B cell (primary cell): Measurements from ENCODE around the gene TMEM132D. TPM values are rescaled to one million over a fixed set of nuclear protein-coding genes. Genes with fewer than 3 reads are reported as not detected.

ENCODE experiments used
- ATAC-seq: fragments of 200-7000 bp; cut with Tn5 transposase; one replicate; pipeline ENCODE4 v1.10.0; 2021; ENCODE audit warnings: low read depth, mild to moderate bottlenecking, moderate number of reproducible peaks, moderate library complexity
- CTCF ChIA-PET: fragments of 350-600 bp; sonication (Branson Sonifier 250); formaldehyde crosslinking; loops from one replicate; lab custom pipeline; 2021; ENCODE audit warnings: antibody characterized with exemption, inconsistent platforms; lab: Charles Lee
- POLR2A ChIA-PET: fragments of 350-600 bp; sonication (Branson Sonifier 250); formaldehyde crosslinking; loops from one replicate; lab custom pipeline; 2021; ENCODE audit warnings: antibody characterized with exemption; lab: Charles Lee
- DNase-seq: peaks from one replicate; pipeline ENCODE4 v3.0.0; 2013
- H2AFZ ChIP-seq: 2 replicates; pipeline ENCODE4 v1.6.1; 2012; ENCODE audit warnings: mild to moderate bottlenecking, low read depth, low read length; ENCODE audit not compliant: insufficient read depth, poor library complexity, severe bottlenecking
- H3K27ac ChIP-seq, 2 donors: 1 replicate in 1 of 2; 2 replicates in 1 of 2; pipeline ENCODE4 v1.5.1; 2012 to 2013; ENCODE audit warnings: low read length in 2 of 2, mild to moderate bottlenecking in 2 of 2, moderate library complexity in 1 of 2
- H3K27me3 ChIP-seq, 4 experiments: fragments of 200-600 bp in 1 of 4; sonication (generic) in 1 of 4; replicated peaks in 1 of 4; 1 replicate in 2 of 4; 2 replicates in 2 of 4; pipeline versions ENCODE4 v1.6.1 to v1.7.0; 2013 to 2016; ENCODE audit warnings: low read length in 3 of 4, mild to moderate bottlenecking in 2 of 4, mixed read lengths in 1 of 4, moderate library complexity in 1 of 4; ENCODE audit not compliant: insufficient read depth in 4 of 4, control insufficient read depth in 3 of 4; ENCODE audit errors: control extremely low read depth in 1 of 4
- H3K36me3 ChIP-seq, 2 experiments: replicated peaks in 1 of 2; 1 replicate in 1 of 2; 2 replicates in 1 of 2; pipeline versions ENCODE4 v1.6.1 to v1.7.1; 2013; ENCODE audit warnings: low read length in 1 of 2; ENCODE audit not compliant: insufficient read depth in 2 of 2, control insufficient read depth in 1 of 2; ENCODE audit errors: control extremely low read depth in 1 of 2, extremely low read depth in 1 of 2
- H3K4me1 ChIP-seq, 2 donors: fragments of 200-600 bp in 1 of 2; sonication (generic) in 1 of 2; 1 replicate in 1 of 2; 2 replicates in 1 of 2; pipeline versions ENCODE4 v1.5.1 to v1.6.1; 2013 to 2017; ENCODE audit warnings: low read length in 2 of 2; ENCODE audit not compliant: control insufficient read depth in 2 of 2, insufficient read depth in 2 of 2
- H3K4me2 ChIP-seq: replicated peaks from 2 replicates; pipeline ENCODE3; 2012; ENCODE audit warnings: mild to moderate bottlenecking, low read depth, low read length; ENCODE audit not compliant: poor library complexity, severe bottlenecking
- H3K4me3 ChIP-seq, 5 experiments: fragments of 200-600 bp in 1 of 5; sonication (generic) in 1 of 5; 1 replicate in 3 of 5; 2 replicates in 2 of 5; pipeline versions ENCODE4 v1.5.1 to v1.7.0; 2011 to 2016; ENCODE audit warnings: low read length in 4 of 5, mild to moderate bottlenecking in 4 of 5, low read depth in 2 of 5, control low read depth in 1 of 5, moderate library complexity in 1 of 5; ENCODE audit not compliant: insufficient read depth in 1 of 5; ENCODE audit errors: control extremely low read depth in 1 of 5, extremely low read depth in 1 of 5
- H3K79me2 ChIP-seq: fragments of 200-600 bp; sonication (generic); one replicate; pipeline ENCODE4 v1.6.0; 2016; ENCODE audit warnings: low read length; ENCODE audit not compliant: control insufficient read depth, insufficient read depth
- H3K9ac ChIP-seq: fragments of 200-600 bp; sonication (generic); 2 replicates; pipeline ENCODE4 v1.6.1; 2017; ENCODE audit warnings: mild to moderate bottlenecking, low read length, moderate library complexity
- H3K9me3 ChIP-seq, 3 donors: one replicate each; pipeline versions ENCODE4 v1.6.1 to v1.7.1; 2013; ENCODE audit warnings: low read length in 2 of 3; ENCODE audit not compliant: control insufficient read depth in 2 of 3, insufficient read depth in 1 of 3; ENCODE audit errors: control extremely low read depth in 1 of 3
- H4K20me1 ChIP-seq: 2 replicates; pipeline ENCODE4 v1.6.0; 2012; ENCODE audit warnings: mild to moderate bottlenecking, low read length; ENCODE audit not compliant: insufficient read depth, control insufficient read depth, poor library complexity, severe bottlenecking
- H3K27ac Mint-ChIP-seq: one replicate; pipeline ENCODE4 v1.8.0; 2021; ENCODE audit warnings: mixed read lengths
- H3K27me3 Mint-ChIP-seq: one replicate; pipeline ENCODE4 v1.8.0; 2021; ENCODE audit warnings: mixed read lengths
- H3K4me1 Mint-ChIP-seq: one replicate; pipeline ENCODE4 v1.8.0; 2021; ENCODE audit warnings: mixed read lengths
- H3K4me3 Mint-ChIP-seq: one replicate; pipeline ENCODE4 v1.8.0; 2021; ENCODE audit warnings: mixed read lengths
- H3K9me3 Mint-ChIP-seq: one replicate; pipeline ENCODE4 v1.8.0; 2022; ENCODE audit warnings: mixed read lengths; ENCODE audit not compliant: insufficient read depth
- EZH2 ChIP-seq: IDR thresholded peaks from 2 replicates; pipeline ENCODE4 v1.6.1; 2012; ENCODE audit warnings: borderline replicate concordance, low read depth, mild to moderate bottlenecking, moderate library complexity, low read length; ENCODE audit not compliant: insufficient read depth, poor library complexity, severe bottlenecking
- WGBS: methylation state at CpG from one replicate; pipeline ENCODE4 v1.1.5; 2013; ENCODE audit warnings: missing lambda C conversion rate; ENCODE audit not compliant: insufficient coverage; 5-methylcytosine and 5-hydroxymethylcytosine counted together
- intact Hi-C: fragments of 100-400 bp; cut with micrococcal nuclease; formaldehyde crosslinking; loops from one replicate; pipeline ENCODE4 v1.10.0; 2022
- polyA plus RNA-seq: library from polyadenylated mRNA; depleted of rRNA; stranded (reverse); fragments of >200 nt; gene quantifications from 2 replicates; pipeline ENCODE4 v1.2.3, GENCODE V29; 2012
- total RNA-seq, 2 donors: library from RNA; stranded (reverse); fragments of 120-200 nt in 1 of 2; gene quantifications; 1 replicate in 1 of 2; 2 replicates in 1 of 2; pipeline versions ENCODE4 v1.2.3 to v1.2.4, GENCODE V29; 2013 to 2022
- TF ChIP-seq, protein P1 (sequence below): fragments of 200-600 bp; IDR thresholded peaks from one replicate; pipeline ENCODE4 v1.8.0; 2022; ENCODE audit warnings: antibody characterized with exemption, mild to moderate bottlenecking

TMEM132D gene
- total and polyA plus RNA-seq, 2 donors (not counting 1 experiment from before 2014, with no cell fraction given), result not detected

GRCh38 chr12:129304529-129304928, 599.3 kb downstream of the TMEM132D start:
- no peaks in the 10 kb centered on the region for H3K4me1 Mint-ChIP-seq
- Histone ChIP-seq H4K20me1 (no peaks in the 10 kb centered on the region), H3K36me3 (no peaks in the 10 kb centered on the region), H2AFZ (no peak overlapping the region), H3K9me3 (peaks cover 0 to 10% (median 0%) of the 10 kb centered on the region in 3 donors), H3K27me3 (no peaks in the 10 kb centered on the region), H3K4me1 (no peaks in the 10 kb centered on the region), H3K9ac (no peak overlapping the region), H3K4me2 (no peak overlapping the region), H3K4me3 (no peak overlapping the region), H3K27ac (no peak overlapping the region), H3K79me2 (no peaks in the 10 kb centered on the region)
- H3K4me3 Mint-ChIP-seq, result no peak overlapping the region
- no peaks in the 10 kb centered on the region for H3K27me3 Mint-ChIP-seq
- no peak for DNase-seq
- ChIA-PET POLR2A (no interaction called here), CTCF (no interaction called here)
- TF ChIP-seq EZH2, result no peak
- TF ChIP-seq, protein P1, sequence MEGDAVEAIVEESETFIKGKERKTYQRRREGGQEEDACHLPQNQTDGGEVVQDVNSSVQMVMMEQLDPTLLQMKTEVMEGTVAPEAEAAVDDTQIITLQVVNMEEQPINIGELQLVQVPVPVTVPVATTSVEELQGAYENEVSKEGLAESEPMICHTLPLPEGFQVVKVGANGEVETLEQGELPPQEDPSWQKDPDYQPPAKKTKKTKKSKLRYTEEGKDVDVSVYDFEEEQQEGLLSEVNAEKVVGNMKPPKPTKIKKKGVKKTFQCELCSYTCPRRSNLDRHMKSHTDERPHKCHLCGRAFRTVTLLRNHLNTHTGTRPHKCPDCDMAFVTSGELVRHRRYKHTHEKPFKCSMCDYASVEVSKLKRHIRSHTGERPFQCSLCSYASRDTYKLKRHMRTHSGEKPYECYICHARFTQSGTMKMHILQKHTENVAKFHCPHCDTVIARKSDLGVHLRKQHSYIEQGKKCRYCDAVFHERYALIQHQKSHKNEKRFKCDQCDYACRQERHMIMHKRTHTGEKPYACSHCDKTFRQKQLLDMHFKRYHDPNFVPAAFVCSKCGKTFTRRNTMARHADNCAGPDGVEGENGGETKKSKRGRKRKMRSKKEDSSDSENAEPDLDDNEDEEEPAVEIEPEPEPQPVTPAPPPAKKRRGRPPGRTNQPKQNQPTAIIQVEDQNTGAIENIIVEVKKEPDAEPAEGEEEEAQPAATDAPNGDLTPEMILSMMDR, result no peak
- H3K9me3 Mint-ChIP-seq, result no peaks in the 10 kb centered on the region
- ATAC-seq, result no peak
- intact Hi-C loops, result no loop called here
- WGBS, result 94% methylated on average over 5 of the region's 7 CpGs
- no peak overlapping the region for H3K27ac Mint-ChIP-seq

GRCh38 chr12:129300011-129300410, 603.8 kb downstream of the TMEM132D start:
- Histone ChIP-seq H4K20me1 (no peaks in the 10 kb centered on the region), H3K79me2 (no peaks in the 10 kb centered on the region), H3K4me3 (no peak overlapping the region), H3K4me1 (no peaks in the 10 kb centered on the region), H3K4me2 (no peak overlapping the region), H3K27ac (no peak overlapping the region), H3K9me3 (peaks cover 0 to 24% (median 0%) of the 10 kb centered on the region in 3 donors), H3K27me3 (no peaks in the 10 kb centered on the region), H3K9ac (no peak overlapping the region), H2AFZ (no peak overlapping the region), H3K36me3 (no peaks in the 10 kb centered on the region)
- ChIA-PET POLR2A (no interaction called here), CTCF (no interaction called here)
- Mint-ChIP-seq H3K27ac (no peak overlapping the region), H3K4me1 (no peaks in the 10 kb centered on the region), H3K4me3 (no peak overlapping the region), H3K27me3 (no peaks in the 10 kb centered on the region), H3K9me3 (peaks cover 3% of the 10 kb centered on the region)
- no peak for ATAC-seq
- intact Hi-C loops, result no loop called here
- no peak for DNase-seq
- 93% methylated on average over 7 of the region's 8 CpGs for WGBS
- TF ChIP-seq EZH2, result no peak
- TF ChIP-seq, protein P1, result no peak
